NCI-H2227 (cell line): ENCODE results near the gene CDKN1A.

Experiments used
- DNase-seq: peaks from one replicate; lab custom pipeline; 2025; ENCODE audit not compliant: unreplicated experiment; lab: John Stamatoyannopoulos, UW

The CDKN1A gene

GRCh38 chr6:36655085-36655724, 23.3 kb upstream of the CDKN1A start:
- DNase-seq: no peak

- no peak for DNase-seq
Measured at GRCh38 chr6:36656441-36656840, 22.1 kb upstream of the CDKN1A start.

GRCh38 chr6:36657271-36657670, 21.2 kb upstream of the CDKN1A start:
- no peak for DNase-seq

DNA sequence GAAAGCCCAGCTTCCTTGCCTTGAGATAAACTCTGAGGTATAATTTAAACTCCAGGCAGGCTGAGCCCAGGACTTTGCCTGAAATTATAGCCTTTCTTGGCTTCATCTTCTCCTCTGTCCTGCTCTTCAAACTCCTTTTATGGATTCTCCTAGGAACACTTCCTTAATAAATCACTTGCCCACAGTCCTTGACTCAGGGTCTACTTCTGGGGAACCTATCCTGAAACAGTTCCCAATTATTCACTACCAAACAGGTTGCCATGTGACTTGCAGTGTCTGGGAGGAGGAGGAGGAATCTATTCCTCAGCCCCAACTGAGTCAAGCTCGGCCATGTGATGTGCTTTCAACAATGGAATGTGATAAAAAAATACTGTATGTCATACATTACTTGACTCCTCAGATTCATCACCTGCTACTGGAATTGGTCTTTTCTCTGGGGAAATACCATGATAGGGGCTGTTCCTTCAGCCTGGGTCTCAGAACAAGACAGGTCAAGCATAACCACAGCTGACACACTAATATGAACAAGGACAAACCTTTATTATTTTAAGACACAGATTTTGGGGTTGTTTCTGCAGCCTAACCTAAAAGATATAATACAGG, 20.5 kb upstream of the CDKN1A start:
- no peak for DNase-seq

GRCh38 chr6:36659271-36659670, 19.2 kb upstream of the CDKN1A start:
- no peak for DNase-seq

- DNase-seq: no peak
Measured at GRCh38 chr6:36660771-36661471, 17.6 kb upstream of the CDKN1A start.

DNA sequence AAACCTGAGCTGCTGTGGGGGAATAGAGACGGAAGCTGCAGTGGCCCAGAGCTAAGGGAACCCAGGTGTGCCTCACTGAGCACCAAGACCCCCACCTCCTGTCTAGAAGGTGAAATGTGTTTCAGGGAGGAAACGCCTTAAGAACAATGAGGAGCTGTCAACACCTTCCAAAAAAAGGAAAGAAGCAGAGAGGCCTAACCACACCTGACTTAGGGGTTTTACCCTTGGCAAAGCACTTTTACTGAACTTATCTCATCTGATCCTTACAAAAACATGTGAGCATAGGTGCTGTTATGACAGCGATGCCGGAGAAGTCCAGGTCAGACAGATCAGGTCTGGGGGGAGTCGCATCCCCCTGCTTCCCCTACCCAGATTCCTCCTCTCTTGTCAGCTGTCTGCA, 16.1 kb upstream of the CDKN1A start:
- DNase-seq: no peak

DNA sequence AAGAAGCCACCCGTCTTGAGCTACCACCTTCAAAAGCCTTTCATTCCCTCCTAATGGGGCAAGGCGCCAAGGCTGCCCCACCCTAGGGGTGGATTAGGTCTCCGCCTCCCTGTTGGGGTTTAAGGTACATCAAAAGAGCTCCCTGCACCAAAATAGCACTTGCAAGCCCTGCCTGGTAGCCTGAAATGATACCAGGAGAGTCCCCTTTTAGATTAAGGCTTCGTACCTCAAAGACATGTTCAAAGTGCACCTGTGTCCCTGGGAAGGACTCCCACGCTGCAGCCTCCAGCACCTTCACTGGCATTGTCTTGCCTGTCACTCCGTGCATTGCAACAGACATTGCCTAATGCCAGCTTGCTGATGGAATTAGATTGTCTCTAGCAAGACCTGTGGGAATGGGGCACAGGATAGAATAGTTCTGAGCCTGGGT, 15.7 kb upstream of the CDKN1A start:
- DNase-seq: no peak

- no peak for DNase-seq
Measured at GRCh38 chr6:36663504-36664446, 14.7 kb upstream of the CDKN1A start.

- no peak for DNase-seq
Measured at GRCh38 chr6:36665180-36665579, 13.3 kb upstream of the CDKN1A start.

- DNase-seq: no peak
Measured at GRCh38 chr6:36666287-36666686, 12.2 kb upstream of the CDKN1A start.

DNA sequence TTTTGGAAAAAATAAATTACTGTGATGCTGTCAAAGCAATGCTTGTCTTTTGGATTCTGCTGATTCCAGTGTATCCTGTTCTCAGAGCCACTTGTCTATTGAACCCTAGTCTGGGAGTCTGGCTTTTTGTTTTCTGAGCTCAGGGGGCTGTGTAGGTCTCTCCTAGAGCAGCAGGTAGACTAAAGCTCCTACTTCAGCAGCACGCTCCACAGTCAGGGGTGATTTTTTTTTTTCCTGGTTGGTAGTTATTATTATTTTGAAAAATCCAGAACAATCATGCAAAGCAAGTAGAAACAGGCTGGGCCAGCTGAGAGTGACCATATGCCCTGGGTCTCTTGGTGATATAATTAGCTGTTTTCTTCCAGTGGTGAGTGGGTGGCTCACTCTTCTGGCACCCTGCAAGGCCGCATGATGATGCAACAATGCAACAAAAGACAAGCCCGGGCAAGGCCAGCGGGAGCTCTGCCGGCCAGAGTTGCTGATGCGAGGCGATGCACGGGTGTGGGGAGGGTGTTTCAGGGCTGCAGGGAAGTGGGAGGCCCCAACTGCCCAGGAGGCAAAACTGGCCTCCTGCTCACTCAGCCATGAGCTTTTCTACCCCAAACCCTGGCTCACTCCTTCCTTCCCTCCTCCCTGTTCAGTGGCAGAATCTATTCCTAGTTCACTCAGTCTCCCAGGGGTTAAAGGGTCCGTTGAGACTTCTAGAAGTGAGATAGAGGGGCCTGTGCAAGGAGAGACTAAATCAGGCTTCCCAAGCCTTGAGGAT, 11.5 kb upstream of the CDKN1A start:
- peak; percentile 77 for DNase-seq

- no peak for DNase-seq
Measured at GRCh38 chr6:36668591-36668990, 9.9 kb upstream of the CDKN1A start.

GRCh38 chr6:36669002-36669401, 9.5 kb upstream of the CDKN1A start:
- DNase-seq: no peak

DNA sequence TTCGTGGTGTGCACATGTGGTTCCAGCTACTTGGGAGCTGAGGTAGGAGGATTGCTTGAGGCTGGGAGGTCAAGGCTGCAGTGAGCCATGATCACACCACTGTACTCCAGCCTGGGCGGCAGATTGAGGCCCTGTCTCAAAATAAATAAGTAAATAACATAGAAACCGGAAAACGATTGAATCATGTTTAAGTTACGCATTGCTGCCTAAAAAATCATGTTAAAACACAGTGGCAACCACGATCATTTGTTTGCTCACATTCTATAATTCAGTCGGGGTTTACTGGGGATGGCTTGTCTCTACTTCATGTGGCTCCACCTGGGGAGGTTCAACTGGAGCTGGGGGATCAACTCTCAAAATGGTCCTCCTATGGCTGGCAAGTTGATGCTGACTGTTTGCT, 8.2 kb upstream of the CDKN1A start:
- no peak for DNase-seq

DNA sequence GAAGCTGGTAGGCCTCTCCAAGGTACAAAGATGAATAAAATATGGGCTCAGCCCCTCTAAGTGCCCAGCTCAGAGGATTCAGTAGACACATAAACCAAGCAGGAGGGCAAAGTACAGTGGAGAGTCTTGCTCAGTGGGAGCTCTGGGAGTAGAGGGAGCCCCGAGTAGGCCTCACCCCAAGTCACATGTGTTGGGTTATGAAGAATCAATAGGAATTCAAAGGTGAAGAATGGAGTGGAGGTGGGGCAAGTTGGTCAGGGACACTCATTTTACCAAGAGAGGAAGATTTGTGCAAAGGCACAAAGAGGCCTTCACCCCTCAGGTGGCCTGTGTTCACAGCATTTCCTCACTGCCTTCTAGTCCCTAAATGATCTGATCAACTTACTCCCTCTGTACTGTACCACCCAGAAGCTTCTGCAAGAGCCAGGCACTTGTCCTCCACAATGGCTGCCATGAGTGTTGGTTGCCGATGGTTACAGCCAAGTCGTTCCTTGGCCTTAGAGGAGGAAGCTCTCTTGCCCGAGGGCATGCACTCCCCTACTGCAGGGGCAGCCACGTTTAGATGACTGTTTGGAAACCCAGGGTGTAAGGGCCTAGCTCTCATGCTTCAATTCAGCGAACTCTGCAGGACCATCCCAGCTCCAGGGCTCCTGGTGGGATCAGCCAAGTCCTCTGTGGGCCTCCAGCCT, 6.7 kb upstream of the CDKN1A start:
- no peak for DNase-seq

DNA sequence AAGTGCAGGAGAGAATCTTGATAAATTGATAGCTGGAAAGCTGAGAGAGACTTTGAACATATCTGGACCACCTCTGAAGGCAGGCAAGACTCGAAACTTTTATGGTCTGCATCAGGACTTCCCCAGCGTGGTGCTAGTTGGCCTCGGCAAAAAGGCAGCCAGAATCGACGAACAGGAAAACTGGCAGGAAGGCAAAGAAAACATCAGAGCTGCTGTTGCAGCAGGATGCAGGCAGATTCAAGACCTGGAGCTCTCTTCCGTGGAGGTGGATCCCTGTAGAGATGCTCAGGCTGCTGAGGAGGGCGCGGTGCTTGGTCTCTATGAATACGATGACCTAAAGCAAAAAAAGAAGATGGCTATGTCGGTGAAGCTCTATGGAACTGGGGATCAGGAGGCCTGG, 4.6 kb upstream of the CDKN1A start:
- no peak for DNase-seq

- DNase-seq: no peak
Measured at GRCh38 chr6:36674942-36675341, 3.6 kb upstream of the CDKN1A start.

DNA sequence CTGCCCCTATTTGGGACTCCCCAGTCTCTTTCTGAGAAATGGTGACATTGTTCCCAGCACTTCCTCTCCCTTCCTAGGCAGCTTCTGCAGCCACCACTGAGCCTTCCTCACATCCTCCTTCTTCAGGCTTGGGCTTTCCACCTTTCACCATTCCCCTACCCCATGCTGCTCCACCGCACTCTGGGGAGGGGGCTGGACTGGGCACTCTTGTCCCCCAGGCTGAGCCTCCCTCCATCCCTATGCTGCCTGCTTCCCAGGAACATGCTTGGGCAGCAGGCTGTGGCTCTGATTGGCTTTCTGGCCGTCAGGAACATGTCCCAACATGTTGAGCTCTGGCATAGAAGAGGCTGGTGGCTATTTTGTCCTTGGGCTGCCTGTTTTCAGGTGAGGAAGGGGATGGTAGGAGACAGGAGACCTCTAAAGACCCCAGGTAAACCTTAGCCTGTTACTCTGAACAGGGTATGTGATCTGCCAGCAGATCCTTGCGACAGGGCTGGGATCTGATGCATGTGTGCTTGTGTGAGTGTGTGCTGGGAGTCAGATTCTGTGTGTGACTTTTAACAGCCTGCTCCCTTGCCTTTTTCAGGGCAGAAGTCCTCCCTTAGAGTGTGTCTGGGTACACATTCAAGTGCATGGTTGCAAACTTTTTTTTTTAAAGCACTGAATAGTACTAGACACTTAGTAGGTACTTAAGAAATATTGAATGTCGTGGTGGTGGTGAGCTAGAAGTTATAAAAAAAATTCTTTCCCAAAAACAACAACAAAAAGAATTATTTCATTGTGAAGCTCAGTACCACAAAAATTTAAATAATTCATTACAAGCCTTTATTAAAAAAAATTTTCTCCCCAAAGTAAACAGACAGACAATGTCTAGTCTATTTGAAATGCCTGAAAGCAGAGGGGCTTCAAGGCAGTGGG, 2.1 kb upstream of the CDKN1A start:
- peak; percentile 28 for DNase-seq
